HG02852 (cell line): Measurements from ENCODE around the gene TMPRSS3.
A peak's percentile ranks its signal among the peaks of the same experiment; 100 is the strongest.
"Not testable (repeated sequence)": the region's sequence is repeated elsewhere in the genome, so short reads cannot be mapped to it uniquely, and the experiment has no call there.

Experiments used
- ATAC-seq: cut with Tn5 transposase; IDR thresholded peaks from one replicate; pipeline ENCODE4 v1.9.1; 2021; ENCODE audit warnings: mild to moderate bottlenecking, moderate library complexity; ENCODE audit not compliant: unreplicated experiment

TMPRSS3 gene

GRCh38 chr21:42409366-42409765 lies 13.5 kb upstream of the TMPRSS3 start:
- ATAC-seq: no peak

- ATAC-seq: not testable (repeated sequence)
These were observed 12.9 kb upstream of the TMPRSS3 start for GRCh38 chr21:42408718-42409117.

- no peak for ATAC-seq
These were observed 11.6 kb upstream of the TMPRSS3 start for GRCh38 chr21:42407476-42407875.

GRCh38 chr21:42406866-42407265 lies 11.0 kb upstream of the TMPRSS3 start:
- no peak for ATAC-seq

GRCh38 chr21:42406201-42406621 lies 10.4 kb upstream of the TMPRSS3 start:
- ATAC-seq: no peak

- ATAC-seq: no peak
These were observed 9.5 kb upstream of the TMPRSS3 start for GRCh38 chr21:42405064-42406013.

- ATAC-seq: no peak
These were observed 8.7 kb upstream of the TMPRSS3 start for GRCh38 chr21:42404539-42404938.

GRCh38 chr21:42403611-42404231 lies 7.9 kb upstream of the TMPRSS3 start, which contains the start of gene UBASH3A:
Gene UBASH3A, plus strand, starts transcription at chr21:42403902. Its CDS starts 44 bp downstream, at chr21:42403946.
- ATAC-seq: no peak

- ATAC-seq: no peak
These were observed 6.0 kb upstream of the TMPRSS3 start for GRCh38 chr21:42401820-42402251.

- no peak for ATAC-seq
These were observed 5.3 kb upstream of the TMPRSS3 start for GRCh38 chr21:42401154-42401553.

GRCh38 chr21:42400525-42400924 lies 4.7 kb upstream of the TMPRSS3 start:
- no peak for ATAC-seq

- ATAC-seq: no peak
These were observed 2.7 kb upstream of the TMPRSS3 start for GRCh38 chr21:42398436-42399028.

GRCh38 chr21:42397746-42398394 lies 2.0 kb upstream of the TMPRSS3 start:
- ATAC-seq: no peak

- no peak for ATAC-seq
These were observed 1.2 kb upstream of the TMPRSS3 start for GRCh38 chr21:42396799-42397745.

- no peak for ATAC-seq
These were observed 550 bp downstream of the TMPRSS3 start for GRCh38 chr21:42395302-42395701.

- ATAC-seq: no peak
These were observed 2.4 kb downstream of the TMPRSS3 start for GRCh38 chr21:42393443-42393950.

- peak; percentile 75 for ATAC-seq
These were observed 3.0 kb downstream of the TMPRSS3 start for GRCh38 chr21:42392731-42393442.

GRCh38 chr21:42391297-42391696 lies 4.6 kb downstream of the TMPRSS3 start:
- no peak for ATAC-seq

GRCh38 chr21:42390696-42391095 lies 5.2 kb downstream of the TMPRSS3 start:
- ATAC-seq: no peak
